WTC11 (cell line): Measurements from ENCODE around the gene ZER1.

Experiments
- CBFB ChIP-seq: sonication (generic); formaldehyde crosslinking; IDR thresholded peaks from 2 replicates; pipeline ENCODE4 v1.8.1; 2022; ENCODE audit warnings: mild to moderate bottlenecking, low read depth, missing genetic modification reagents
- CTCF ChIP-seq: fragments of 200-600 bp; IDR thresholded peaks from 2 replicates; pipeline ENCODE4 v1.8.0; 2022; ENCODE audit warnings: antibody characterized with exemption
- FOXJ3 ChIP-seq: sonication (generic); formaldehyde crosslinking; IDR thresholded peaks from 2 replicates; pipeline ENCODE4 v1.9.0; 2021; ENCODE audit warnings: missing genetic modification reagents, mild to moderate bottlenecking, borderline replicate concordance
- ZNF512 ChIP-seq: sonication (generic); formaldehyde crosslinking; IDR thresholded peaks from 2 replicates; pipeline ENCODE4 v1.8.1; 2022; ENCODE audit warnings: missing genetic modification reagents, borderline replicate concordance

GRCh38 chr9:128753627-128754026, 18.1 kb downstream of the ZER1 start:
- TF ChIP-seq FOXJ3 (CRISPR knock-in tag), result no peak
- no peak for TF ChIP-seq ZNF512 (CRISPR knock-in tag)
- TF ChIP-seq CTCF, result no peak
- no peak for TF ChIP-seq CBFB (CRISPR knock-in tag)
